Thoracic aorta (tissue), 2 donors: ENCODE data around the gene RPL36. TPM values are rescaled to one million over a fixed set of nuclear protein-coding genes. Genes with fewer than 3 reads are reported as not detected.
"Not testable (repeated sequence)": the region's sequence is repeated elsewhere in the genome, so short reads cannot be mapped to it uniquely, and the experiment has no call there.

Source experiments
- ATAC-seq: fragments of 150-250 bp; one replicate; pipeline ENCODE4 v1.8.0; 2017; ENCODE audit warnings: low read depth; ENCODE audit not compliant: insufficient number of reproducible peaks, low FRiP score
- DNase-seq: peaks from one replicate; pipeline ENCODE4 v3.0.0-alpha.2; 2020; ENCODE audit warnings: low spot score
- H3K27ac ChIP-seq, 2 donors: fragments of 200-600 bp; sonication (generic); 1 replicate in 1 of 2; 2 replicates in 1 of 2; pipeline ENCODE4 v1.5.1; 2016; ENCODE audit warnings: mild to moderate bottlenecking in 2 of 2, moderate library complexity in 2 of 2
- H3K27me3 ChIP-seq: fragments of 200-600 bp; sonication (generic); replicated peaks from 2 replicates; pipeline ENCODE4 v1.6.0; 2016; ENCODE audit warnings: mild to moderate bottlenecking; ENCODE audit not compliant: insufficient read depth
- H3K36me3 ChIP-seq: fragments of 200-600 bp; sonication (generic); one replicate; pipeline ENCODE4 v1.5.1; 2016
- H3K4me1 ChIP-seq, 2 donors: fragments of 200-600 bp; sonication (generic); 1 replicate in 1 of 2; 2 replicates in 1 of 2; pipeline versions ENCODE4 v1.5.1 to v1.6.0; 2016; ENCODE audit warnings: low read depth in 2 of 2, mild to moderate bottlenecking in 1 of 2; ENCODE audit not compliant: control insufficient read depth in 1 of 2
- H3K4me3 ChIP-seq: fragments of 200-600 bp; sonication (generic); 2 replicates; pipeline ENCODE4 v1.5.1; 2016; ENCODE audit warnings: mild to moderate bottlenecking
- H3K9me3 ChIP-seq: fragments of 200-600 bp; sonication (generic); 2 replicates; pipeline ENCODE4 v1.5.1; 2016
- total RNA-seq, 2 donors: library from RNA; depleted of rRNA; stranded (reverse); fragments of >200 nt; gene quantifications; one replicate each; pipeline versions ENCODE4 v1.1.0 to v1.2.3, GENCODE V29; 2016
- TF ChIP-seq, protein P1 (sequence below): fragments of 200-600 bp; sonication (generic); IDR thresholded peaks from one replicate; pipeline ENCODE4 v1.5.1; 2019; ENCODE audit warnings: antibody characterized with exemption

Gene RPL36
- total RNA-seq, 2 donors from 2014 or later, result 274 to 397 TPM

DNA sequence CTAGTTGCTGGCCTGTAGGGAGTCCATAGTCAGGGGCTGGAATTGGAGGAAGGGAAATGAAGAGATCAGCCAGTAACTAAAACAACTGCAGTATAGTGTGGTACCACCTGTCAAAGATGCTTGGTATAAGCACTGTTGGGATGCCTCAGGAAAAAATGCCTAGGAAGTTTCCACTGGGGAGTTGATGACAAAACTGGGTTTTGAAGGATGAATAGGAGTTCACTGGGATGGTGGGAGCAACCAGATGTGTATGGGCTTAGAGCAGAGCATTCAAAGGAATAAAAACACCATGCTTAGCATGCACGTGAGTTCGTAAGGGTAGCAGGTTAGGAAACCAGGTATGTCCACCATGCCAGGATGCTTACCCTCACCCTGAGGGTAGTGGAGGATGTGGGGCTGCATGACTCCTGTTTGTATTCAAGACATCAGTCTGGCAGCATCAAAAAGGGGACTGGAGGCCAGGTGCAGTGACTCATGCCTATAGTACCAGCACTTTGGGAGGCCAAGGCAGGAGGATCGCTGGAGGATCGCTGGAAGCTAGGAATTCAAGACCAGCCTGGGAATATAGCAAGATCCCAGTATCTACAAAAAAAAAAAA, 37.5 kb downstream of the RPL36 start:
- H3K36me3 ChIP-seq, result no peaks in the 10 kb centered on the region
- H3K9me3 ChIP-seq, result peaks cover 7% of the 10 kb centered on the region
- DNase-seq, result no peak
- no peaks in the 10 kb centered on the region for H3K4me1 ChIP-seq
- H3K27me3 ChIP-seq, result no peaks in the 10 kb centered on the region
- ATAC-seq, result no peak
- H3K4me3 ChIP-seq, result no peak overlapping the region
- TF ChIP-seq, protein P1, sequence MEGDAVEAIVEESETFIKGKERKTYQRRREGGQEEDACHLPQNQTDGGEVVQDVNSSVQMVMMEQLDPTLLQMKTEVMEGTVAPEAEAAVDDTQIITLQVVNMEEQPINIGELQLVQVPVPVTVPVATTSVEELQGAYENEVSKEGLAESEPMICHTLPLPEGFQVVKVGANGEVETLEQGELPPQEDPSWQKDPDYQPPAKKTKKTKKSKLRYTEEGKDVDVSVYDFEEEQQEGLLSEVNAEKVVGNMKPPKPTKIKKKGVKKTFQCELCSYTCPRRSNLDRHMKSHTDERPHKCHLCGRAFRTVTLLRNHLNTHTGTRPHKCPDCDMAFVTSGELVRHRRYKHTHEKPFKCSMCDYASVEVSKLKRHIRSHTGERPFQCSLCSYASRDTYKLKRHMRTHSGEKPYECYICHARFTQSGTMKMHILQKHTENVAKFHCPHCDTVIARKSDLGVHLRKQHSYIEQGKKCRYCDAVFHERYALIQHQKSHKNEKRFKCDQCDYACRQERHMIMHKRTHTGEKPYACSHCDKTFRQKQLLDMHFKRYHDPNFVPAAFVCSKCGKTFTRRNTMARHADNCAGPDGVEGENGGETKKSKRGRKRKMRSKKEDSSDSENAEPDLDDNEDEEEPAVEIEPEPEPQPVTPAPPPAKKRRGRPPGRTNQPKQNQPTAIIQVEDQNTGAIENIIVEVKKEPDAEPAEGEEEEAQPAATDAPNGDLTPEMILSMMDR, result no peak
- no peak overlapping the region for H3K27ac ChIP-seq

DNA sequence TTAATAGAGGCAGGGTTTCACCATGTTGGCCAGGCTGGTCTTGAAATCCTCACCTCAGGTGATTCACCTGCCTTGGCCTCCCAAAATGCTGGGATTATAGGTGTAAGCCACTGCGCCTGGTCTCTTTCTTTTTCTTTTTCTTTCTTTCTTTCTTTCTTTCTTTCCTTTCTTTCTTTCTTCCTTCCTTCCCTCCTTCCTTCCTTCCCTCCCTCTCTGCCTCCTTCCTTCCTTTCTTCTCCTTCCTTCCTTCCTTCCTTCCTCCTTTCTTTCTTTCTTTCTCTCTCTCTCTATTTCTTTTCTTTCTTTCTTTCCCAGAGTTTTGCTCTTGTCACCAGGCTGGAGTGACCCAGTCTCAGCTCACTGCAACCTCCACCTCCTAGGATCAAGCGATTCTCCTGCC, 43.1 kb downstream of the RPL36 start:
- H3K27ac ChIP-seq, ATAC-seq, H3K4me1 ChIP-seq, H3K36me3 ChIP-seq, H3K9me3 ChIP-seq, DNase-seq, H3K27me3 ChIP-seq, H3K4me3 ChIP-seq: not testable (repeated sequence)

DNA sequence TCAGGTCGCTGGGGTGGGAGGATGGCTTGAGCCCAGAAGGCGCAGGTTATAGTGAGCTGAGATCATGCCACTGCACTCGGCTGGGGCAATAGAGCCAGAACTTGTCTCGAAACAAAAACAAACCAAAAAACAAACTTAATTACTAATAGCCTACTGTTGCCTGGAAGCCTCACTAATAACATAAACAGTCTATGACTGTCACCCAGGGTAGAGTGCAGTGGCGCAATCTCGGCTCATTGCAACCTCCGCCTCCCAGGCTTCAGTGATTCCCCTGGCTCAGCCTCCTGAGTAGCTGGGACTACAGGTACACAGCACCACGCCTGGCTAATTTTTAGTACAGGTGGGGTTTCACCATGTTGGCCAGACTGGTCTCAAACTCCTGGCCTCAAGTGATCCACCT, 48.3 kb downstream of the RPL36 start:
- TF ChIP-seq, protein P1, result no peak
- ATAC-seq, result no peak
- H3K27ac ChIP-seq, result no peak overlapping the region

More for the DNA sequence above, 48.3 kb downstream of the RPL36 start:
- Histone ChIP-seq H3K4me1 (no peaks in the 10 kb centered on the region), H3K36me3 (no peaks in the 10 kb centered on the region), H3K27me3 (no peaks in the 10 kb centered on the region), H3K4me3 (no peak overlapping the region), H3K9me3 (no peaks in the 10 kb centered on the region)
- DNase-seq, result no peak

Other genes starting within 250 kb of the RPL36 start
- not detected for gene ZNRF4, start 234.9 kb upstream of the RPL36 start, total RNA-seq
- gene TINCR, start 122.3 kb upstream of the RPL36 start, total RNA-seq, result 1 to 10 TPM in 1 of 2 donors, under 1 TPM in 1; 0.56 to 2.0 TPM
- gene SAFB2, start 67.5 kb upstream of the RPL36 start, total RNA-seq, result 10 to 100 TPM; 55.1 to 80.6 TPM
- gene SAFB, start 67.2 kb upstream of the RPL36 start, total RNA-seq, result 100 to 1,000 TPM in 1 of 2 donors, 10 to 100 TPM in 1; 28.6 to 101 TPM
- 10 to 100 TPM; 16.9 to 43.7 TPM for gene MICOS13, start 9.8 kb upstream of the RPL36 start, total RNA-seq
- 10 to 100 TPM in 1 of 2 donors, 1 to 10 TPM in 1; 7.5 to 11.6 TPM for gene HSD11B1L, start 9.3 kb upstream of the RPL36 start, total RNA-seq
- 10 to 100 TPM; 52.8 to 82.8 TPM for gene LONP1, start 29.9 kb downstream of the RPL36 start, total RNA-seq
- under 1 TPM in 1 of 2 donors, not detected in 1; 0.41 TPM for gene CATSPERD, start 30.3 kb downstream of the RPL36 start, total RNA-seq
- 1 to 10 TPM; 1.1 to 1.3 TPM for gene PRR22, start 94.5 kb downstream of the RPL36 start, total RNA-seq
- 10 to 100 TPM; 16.2 to 33.9 TPM for gene DUS3L, start 100.9 kb downstream of the RPL36 start, total RNA-seq
- not detected for gene NRTN, start 114.8 kb downstream of the RPL36 start, total RNA-seq
- not detected for gene FUT6, start 149.4 kb downstream of the RPL36 start, total RNA-seq
- not detected for gene FUT3, start 161.2 kb downstream of the RPL36 start, total RNA-seq
- not detected for gene FUT5, start 180.2 kb downstream of the RPL36 start, total RNA-seq
- gene NDUFA11, start 213.5 kb downstream of the RPL36 start, total RNA-seq, result 100 to 1,000 TPM in 1 of 2 donors, 10 to 100 TPM in 1; 83.2 to 177 TPM
- gene VMAC, start 214.6 kb downstream of the RPL36 start, total RNA-seq, result 10 to 100 TPM; 13.3 to 13.6 TPM
- 10 to 100 TPM in 1 of 2 donors, 1 to 10 TPM in 1; 8.5 to 48.7 TPM for gene CAPS, start 224.0 kb downstream of the RPL36 start, total RNA-seq